ENCODE measurements around the gene COL18A1.

GRCh38 chr21:45358711-45359310 lies 46.2 kb upstream of the COL18A1 start:
- no peak for TF ChIP-seq POLR2A (IDR thresholded peaks at IDR 0.05)
- no peak for TF ChIP-seq CTCF (IDR thresholded peaks at IDR 0.05)
